ENCODE results near the gene C11orf16. TPM values are rescaled to one million over a fixed set of nuclear protein-coding genes. Genes with fewer than 3 reads are reported as not detected.
"Not testable (repeated sequence)": the region's sequence is repeated elsewhere in the genome, so short reads cannot be mapped to it uniquely, and the experiment has no call there.

Gene C11orf16
- not detected for polyA plus RNA-seq

- WGBS, 3 donors = 71 to 84% (median 82%) methylated on average over 12 of the region's 12 CpGs
- H3K27ac ChIP-seq (ENCODE audit: low read depth, low read length) = no peak within 1 kb of the TSS
Measured at GRCh38 chr11:8932564-8933180, at the start of gene C11orf16. TSS of gene C11orf16 (minus strand) at chr11:8932947. CDS start at chr11:8932308, 639 bp downstream.

- WGBS, 3 donors = 74 to 85% (median 76%) methylated on average over 3 of the region's 3 CpGs
Measured at GRCh38 chr11:8980485-8980884, 47.7 kb upstream of the C11orf16 start.

GRCh38 chr11:8979365-8979764 is 46.6 kb upstream of the C11orf16 start:
- WGBS, 3 donors = 92 to 100% (median 92%) methylated on average over 3 to 5 of the region's 7 CpGs
- not testable (repeated sequence) for H3K27ac ChIP-seq (ENCODE audit: low read depth, low read length)

More at GRCh38 chr11:8980485-8980884, 47.7 kb upstream of the C11orf16 start:
- no peak overlapping the region for H3K27ac ChIP-seq (ENCODE audit: low read depth, low read length)

- WGBS, 3 donors = 71 to 78% (median 77%) methylated on average over 3 of the region's 3 CpGs
- H3K27ac ChIP-seq (ENCODE audit: low read depth, low read length) = no peak overlapping the region
Measured at GRCh38 chr11:8973121-8973520, 40.4 kb upstream of the C11orf16 start.

GRCh38 chr11:8971924-8972316 is 39.2 kb upstream of the C11orf16 start:
- H3K27ac ChIP-seq (ENCODE audit: low read depth, low read length) = no peak overlapping the region
- 71 to 88% (median 86%) methylated on average over 1 of the region's 1 CpG for WGBS, 3 donors

- H3K27ac ChIP-seq (ENCODE audit: low read depth, low read length) = no peak overlapping the region
- WGBS, 3 donors = 81 to 83% (median 83%) methylated on average over 2 of the region's 2 CpGs
Measured at GRCh38 chr11:8971196-8971923, 38.6 kb upstream of the C11orf16 start.

- 80 to 88% (median 84%) methylated on average over 8 of the region's 8 CpGs for WGBS, 3 donors
- no peak overlapping the region for H3K27ac ChIP-seq (ENCODE audit: low read depth, low read length)
Measured at GRCh38 chr11:8967184-8967583, 34.4 kb upstream of the C11orf16 start.

- H3K27ac ChIP-seq (ENCODE audit: low read depth, low read length) = peak within 1 kb of the TSS; percentile 70
- WGBS, 3 donors = 0% methylated on average over 64 to 67 of the region's 67 CpGs
Measured at GRCh38 chr11:8964324-8965320, 31.9 kb upstream of the C11orf16 start, which contains the start of gene TMEM9B. TSS of gene TMEM9B (minus strand) at chr11:8964442. CDS start at chr11:8964313, 129 bp downstream.

- WGBS, 3 donors = 1 to 2% (median 2%) methylated on average over 28 to 39 of the region's 39 CpGs
- H3K27ac ChIP-seq (ENCODE audit: low read depth, low read length) = peak overlapping the region; percentile 70
Measured at GRCh38 chr11:8963569-8964323, 31.0 kb upstream of the C11orf16 start.

- WGBS, 3 donors = 23 to 34% (median 34%) methylated on average over 2 of the region's 2 CpGs
- H3K27ac ChIP-seq (ENCODE audit: low read depth, low read length) = no peak overlapping the region
Measured at GRCh38 chr11:8962841-8963240, 30.1 kb upstream of the C11orf16 start.

GRCh38 chr11:8961401-8961800 is 28.7 kb upstream of the C11orf16 start:
- WGBS, 3 donors = 51 to 69% (median 58%) methylated on average over 2 of the region's 2 CpGs
- H3K27ac ChIP-seq (ENCODE audit: low read depth, low read length) = no peak overlapping the region

GRCh38 chr11:8959546-8960166 is 26.9 kb upstream of the C11orf16 start:
- 18 to 68% (median 27%) methylated on average over 2 of the region's 2 CpGs for WGBS, 3 donors
- no peak overlapping the region for H3K27ac ChIP-seq (ENCODE audit: low read depth, low read length)

- H3K27ac ChIP-seq (ENCODE audit: low read depth, low read length) = no peak overlapping the region
- WGBS, 3 donors = 77 to 86% (median 81%) methylated on average over 4 of the region's 4 CpGs
Measured at GRCh38 chr11:8956860-8957259, 24.1 kb upstream of the C11orf16 start.

- no peak overlapping the region for H3K27ac ChIP-seq (ENCODE audit: low read depth, low read length)
- 47 to 74% (median 68%) methylated on average over 3 of the region's 3 CpGs for WGBS, 3 donors
Measured at GRCh38 chr11:8948886-8949285, 16.1 kb upstream of the C11orf16 start.

- no peak overlapping the region for H3K27ac ChIP-seq (ENCODE audit: low read depth, low read length)
- WGBS, 3 donors = 70 to 84% (median 79%) methylated on average over 4 of the region's 4 CpGs
Measured at GRCh38 chr11:8947230-8947943, 14.6 kb upstream of the C11orf16 start.

GRCh38 chr11:8942518-8943066 is 9.8 kb upstream of the C11orf16 start, which contains the start of gene ASCL3:
TSS of gene ASCL3 (minus strand) at chr11:8943016. CDS start at chr11:8938161, 4,855 bp downstream.
- no peak within 1 kb of the TSS for H3K27ac ChIP-seq (ENCODE audit: low read depth, low read length)
- WGBS, 3 donors = 71 to 80% (median 72%) methylated on average over 5 of the region's 5 CpGs

All from adipose tissue (tissue), 3 donors.